Fibroblast of mammary gland (primary cell): ENCODE data around the gene BABAM1.
A peak's percentile ranks its signal among the peaks of the same experiment; 100 is the strongest.

ENCODE experiments used
- DNase-seq: peaks from one replicate; pipeline ENCODE4 v3.0.0-alpha.2; 2010; ENCODE audit warnings: low read depth
- H3K4me3 ChIP-seq: 2 replicates; pipeline ENCODE4 v1.5.1; 2011; ENCODE audit warnings: low read depth, mild to moderate bottlenecking, low read length, moderate library complexity; ENCODE audit not compliant: control insufficient read depth
- CTCF ChIP-seq: conservative IDR thresholded peaks from 2 replicates; pipeline ENCODE4 v1.5.1; 2011; ENCODE audit warnings: low read depth, low read length, inconsistent platforms; ENCODE audit not compliant: control insufficient read depth, insufficient read depth

The BABAM1 gene

GRCh38 chr19:17249887-17250548, 17.2 kb upstream of the BABAM1 start:
- H3K4me3 ChIP-seq: no peak overlapping the region
- no peak for TF ChIP-seq CTCF
- no peak for DNase-seq

- no peak overlapping the region for H3K4me3 ChIP-seq
- TF ChIP-seq CTCF: no peak
- no peak for DNase-seq
Measured at GRCh38 chr19:17254636-17255035, 12.6 kb upstream of the BABAM1 start.

GRCh38 chr19:17255150-17255621, 12.1 kb upstream of the BABAM1 start:
- H3K4me3 ChIP-seq: no peak overlapping the region
- no peak for TF ChIP-seq CTCF
- no peak for DNase-seq

GRCh38 chr19:17256130-17256529, 11.1 kb upstream of the BABAM1 start:
- H3K4me3 ChIP-seq: no peak overlapping the region

GRCh38 chr19:17259118-17259780, 8.0 kb upstream of the BABAM1 start:
- no peak for DNase-seq
- TF ChIP-seq CTCF: no peak

More at GRCh38 chr19:17256130-17256529, 11.1 kb upstream of the BABAM1 start:
- no peak for DNase-seq
- no peak for TF ChIP-seq CTCF

GRCh38 chr19:17259934-17260333, 7.3 kb upstream of the BABAM1 start:
- no peak for DNase-seq
- no peak for TF ChIP-seq CTCF
- H3K4me3 ChIP-seq: no peak overlapping the region

More at GRCh38 chr19:17259118-17259780, 8.0 kb upstream of the BABAM1 start:
- no peak overlapping the region for H3K4me3 ChIP-seq

- peak; percentile 75 for DNase-seq
- peak; percentile 86 for TF ChIP-seq CTCF
- no peak overlapping the region for H3K4me3 ChIP-seq
Measured at GRCh38 chr19:17260842-17261325, 6.4 kb upstream of the BABAM1 start.
